Fibroblast of mammary gland (primary cell): ENCODE data around the gene OPCML.

Source experiments
- DNase-seq: peaks from one replicate; pipeline ENCODE4 v3.0.0-alpha.2; 2010; ENCODE audit warnings: low read depth
- H3K4me3 ChIP-seq: 2 replicates; pipeline ENCODE4 v1.5.1; 2011; ENCODE audit warnings: low read depth, mild to moderate bottlenecking, low read length, moderate library complexity; ENCODE audit not compliant: control insufficient read depth
- TF ChIP-seq, protein P1 (sequence below): conservative IDR thresholded peaks from 2 replicates; pipeline ENCODE4 v1.5.1; 2011; ENCODE audit warnings: low read depth, low read length, inconsistent platforms; ENCODE audit not compliant: control insufficient read depth, insufficient read depth

Gene OPCML

DNA sequence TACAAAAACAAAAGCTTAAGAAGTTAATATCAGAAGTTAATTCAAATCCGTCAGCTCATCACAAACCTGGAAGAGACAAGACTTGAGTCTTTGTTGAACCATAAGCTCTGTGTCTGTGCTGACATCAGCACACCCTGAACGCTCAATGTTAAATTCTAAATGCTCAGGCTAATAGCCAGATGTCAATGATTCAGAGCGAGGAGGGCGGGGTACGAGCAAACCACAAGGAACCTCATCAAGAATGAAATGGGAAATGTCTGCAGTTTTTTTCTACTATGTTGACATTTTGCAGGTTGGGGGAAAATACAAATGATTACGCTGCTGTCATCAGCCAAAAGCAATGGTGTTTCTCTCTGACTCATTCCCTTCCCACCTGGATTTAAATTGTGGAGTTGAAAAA, 1104.7 kb downstream of the OPCML start:
- H3K4me3 ChIP-seq: no peak overlapping the region
- no peak for DNase-seq
- TF ChIP-seq, protein P1, sequence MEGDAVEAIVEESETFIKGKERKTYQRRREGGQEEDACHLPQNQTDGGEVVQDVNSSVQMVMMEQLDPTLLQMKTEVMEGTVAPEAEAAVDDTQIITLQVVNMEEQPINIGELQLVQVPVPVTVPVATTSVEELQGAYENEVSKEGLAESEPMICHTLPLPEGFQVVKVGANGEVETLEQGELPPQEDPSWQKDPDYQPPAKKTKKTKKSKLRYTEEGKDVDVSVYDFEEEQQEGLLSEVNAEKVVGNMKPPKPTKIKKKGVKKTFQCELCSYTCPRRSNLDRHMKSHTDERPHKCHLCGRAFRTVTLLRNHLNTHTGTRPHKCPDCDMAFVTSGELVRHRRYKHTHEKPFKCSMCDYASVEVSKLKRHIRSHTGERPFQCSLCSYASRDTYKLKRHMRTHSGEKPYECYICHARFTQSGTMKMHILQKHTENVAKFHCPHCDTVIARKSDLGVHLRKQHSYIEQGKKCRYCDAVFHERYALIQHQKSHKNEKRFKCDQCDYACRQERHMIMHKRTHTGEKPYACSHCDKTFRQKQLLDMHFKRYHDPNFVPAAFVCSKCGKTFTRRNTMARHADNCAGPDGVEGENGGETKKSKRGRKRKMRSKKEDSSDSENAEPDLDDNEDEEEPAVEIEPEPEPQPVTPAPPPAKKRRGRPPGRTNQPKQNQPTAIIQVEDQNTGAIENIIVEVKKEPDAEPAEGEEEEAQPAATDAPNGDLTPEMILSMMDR: no peak

DNA sequence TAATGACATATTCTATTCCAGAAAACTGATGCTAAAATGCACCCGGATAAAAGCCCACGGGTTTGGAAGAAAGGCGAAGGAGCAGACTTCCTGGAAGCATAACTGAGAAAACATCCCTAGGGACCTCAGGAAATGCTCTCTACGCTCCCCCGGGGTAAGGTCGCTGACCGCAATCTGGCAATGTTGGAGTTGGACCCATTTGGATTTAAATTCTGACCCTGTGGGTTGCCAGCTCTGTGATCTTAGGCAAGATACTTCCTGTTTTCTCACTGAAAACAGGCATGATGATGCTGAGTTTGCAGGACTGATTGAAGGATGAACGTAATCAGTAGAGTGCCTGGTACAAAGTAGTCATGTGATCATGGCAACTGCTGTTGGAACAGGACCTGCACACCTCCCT, 1107.9 kb downstream of the OPCML start:
- no peak for DNase-seq
- H3K4me3 ChIP-seq: no peak overlapping the region
- TF ChIP-seq, protein P1: no peak

DNA sequence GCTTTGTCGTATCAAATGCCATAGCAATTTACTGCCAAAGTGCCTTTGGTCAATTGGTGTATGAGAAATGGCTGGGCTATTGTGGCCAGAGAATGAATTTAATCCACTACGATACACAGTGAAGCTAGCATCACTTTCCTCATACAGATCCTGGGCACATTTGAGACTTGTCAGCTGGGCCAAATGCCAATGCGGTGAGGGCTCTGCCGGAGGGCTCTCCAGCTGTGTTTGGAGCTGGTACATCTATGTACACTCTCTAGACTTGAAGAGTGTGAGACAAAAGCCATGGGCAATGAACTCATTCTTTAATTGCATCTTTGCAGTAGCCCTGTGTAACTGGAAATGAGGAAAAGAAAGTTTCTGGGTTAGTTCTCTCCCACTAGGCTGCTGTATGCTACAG, 1109.0 kb downstream of the OPCML start:
- TF ChIP-seq, protein P1: no peak
- no peak overlapping the region for H3K4me3 ChIP-seq
- DNase-seq: no peak

DNA sequence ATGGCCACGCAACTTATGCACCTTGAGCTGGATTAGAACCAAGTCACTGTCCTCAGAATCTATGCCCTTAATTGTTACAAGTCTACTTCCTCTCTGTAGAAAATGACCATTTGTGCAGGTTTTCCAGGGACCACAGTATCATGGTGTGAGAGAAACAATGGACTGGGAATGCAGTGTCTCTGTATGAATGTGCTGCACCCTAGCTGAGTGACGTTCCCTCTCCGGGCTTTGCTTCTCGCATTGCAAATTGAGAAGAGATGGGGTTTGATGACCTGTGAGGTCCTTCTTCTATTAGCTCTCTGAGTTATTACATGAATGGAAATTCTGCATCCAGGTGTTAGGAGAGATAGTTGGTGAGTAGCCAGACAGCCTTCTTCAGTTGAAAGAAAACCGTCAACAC, 1109.6 kb downstream of the OPCML start:
- TF ChIP-seq, protein P1: no peak
- DNase-seq: no peak
- no peak overlapping the region for H3K4me3 ChIP-seq

DNA sequence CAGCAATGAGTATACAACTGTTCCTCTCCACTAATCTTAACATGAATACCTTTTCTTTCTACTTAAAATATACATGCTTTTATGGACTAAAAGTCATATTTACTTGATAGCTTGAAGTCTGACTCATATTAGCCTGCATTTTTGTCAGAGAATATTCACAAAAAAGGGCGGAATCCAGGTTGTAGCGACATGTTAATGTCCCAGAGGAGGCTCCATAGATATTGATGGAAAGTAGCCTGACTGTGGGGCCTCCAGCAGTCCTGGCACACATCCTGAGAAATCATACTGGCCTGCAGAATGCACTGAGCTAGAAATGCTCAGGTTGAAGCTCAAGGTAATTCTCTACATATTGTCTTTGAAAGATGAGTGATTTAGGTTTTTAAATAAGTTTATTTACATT, 1110.7 kb downstream of the OPCML start:
- DNase-seq: no peak
- TF ChIP-seq, protein P1: no peak
- no peak overlapping the region for H3K4me3 ChIP-seq

DNA sequence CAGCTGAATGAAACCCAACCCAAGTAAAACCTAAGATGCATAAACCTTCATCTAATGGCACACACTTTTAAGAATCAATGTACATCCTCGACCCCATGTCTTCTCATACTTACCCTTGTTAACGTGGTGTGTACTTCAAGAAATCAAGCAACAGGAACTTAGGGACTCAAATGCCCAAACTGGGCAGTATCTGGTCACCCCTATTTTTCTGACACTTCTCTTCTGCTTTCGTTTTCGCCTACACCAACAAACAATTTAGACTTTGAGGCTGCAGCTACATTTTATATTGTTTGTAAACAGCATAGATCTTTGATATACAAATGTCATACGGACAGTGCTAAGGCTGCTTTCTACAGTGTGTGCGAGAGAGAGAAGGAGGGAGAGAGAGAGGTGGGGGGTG, 1117.8 kb downstream of the OPCML start:
- TF ChIP-seq, protein P1: no peak
- H3K4me3 ChIP-seq: no peak overlapping the region
- no peak for DNase-seq

DNA sequence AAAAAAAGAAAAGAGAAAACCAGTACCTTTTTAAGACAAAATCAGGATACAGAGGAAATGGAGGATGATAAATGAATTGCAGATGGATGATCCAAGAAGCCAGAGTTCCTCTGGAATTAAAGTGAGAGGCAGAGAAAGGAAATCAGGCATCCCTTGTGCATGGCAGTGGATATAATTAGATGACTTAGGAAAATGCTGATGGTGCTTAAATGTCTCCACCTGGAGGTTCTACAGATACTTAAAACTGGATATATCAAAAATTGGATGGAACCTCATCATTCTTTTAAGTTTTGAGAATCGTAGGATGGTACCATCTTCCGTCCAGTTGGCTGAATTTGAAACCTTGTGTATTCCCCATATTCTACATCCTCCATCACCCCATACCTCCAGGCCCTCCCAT, 1121.9 kb downstream of the OPCML start:
- DNase-seq: no peak
- TF ChIP-seq, protein P1: no peak
- no peak overlapping the region for H3K4me3 ChIP-seq
